GOT3 (cell line): ENCODE results near the gene PFDN6.
"Not testable (repeated sequence)": the region's sequence is repeated elsewhere in the genome, so short reads cannot be mapped to it uniquely, and the experiment has no call there.

Experiments
- DNase-seq: peaks from one replicate; lab custom pipeline; 2025; ENCODE audit warnings: mixed read lengths; lab: John Stamatoyannopoulos, UW

The PFDN6 gene

DNA sequence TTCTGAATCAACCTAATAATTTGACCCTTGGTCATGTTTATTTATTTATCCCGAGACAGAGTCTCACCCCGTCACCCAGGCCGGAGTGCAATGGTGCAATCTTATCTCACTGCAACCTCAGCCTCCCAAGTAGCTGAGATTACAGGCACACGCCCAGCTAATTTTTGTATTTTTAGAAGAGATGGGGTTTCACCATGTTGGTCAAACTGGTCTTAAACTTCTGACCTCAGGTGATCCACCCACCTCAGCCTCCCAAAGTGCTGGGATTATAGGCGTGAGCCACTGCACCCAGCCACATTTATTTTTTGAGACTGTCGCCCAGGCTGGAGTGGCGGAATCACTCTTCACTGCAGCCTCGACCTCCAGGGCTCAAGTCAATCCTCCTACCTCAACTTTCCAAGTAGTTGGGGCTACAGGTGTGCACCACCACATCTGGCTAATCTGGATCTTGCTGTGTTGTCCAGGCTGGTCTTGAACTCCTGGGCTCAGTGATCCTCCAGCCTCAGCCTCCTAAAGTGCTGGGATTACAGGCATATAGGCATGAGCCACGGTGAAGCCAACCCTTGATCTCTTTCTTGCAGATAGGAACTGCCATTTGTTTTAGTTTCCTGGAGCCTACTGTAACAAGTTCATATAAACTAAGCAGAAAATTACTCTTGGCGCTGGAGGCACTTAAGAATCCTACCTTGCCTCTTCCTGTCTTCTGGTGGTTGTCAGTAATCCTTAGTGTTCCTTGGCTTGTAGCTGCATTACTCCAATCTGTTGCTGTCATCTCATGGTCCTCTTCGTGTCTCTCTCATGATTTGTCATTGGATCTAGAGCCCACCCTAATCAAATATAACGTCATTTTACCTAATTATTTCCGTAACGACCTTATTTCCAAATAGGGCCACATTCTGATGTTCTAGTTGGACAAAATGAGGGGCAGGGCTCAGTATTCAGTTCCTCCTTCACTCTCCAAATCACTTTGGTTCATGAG, 15.2 kb upstream of the PFDN6 start:
- no peak for DNase-seq

DNA sequence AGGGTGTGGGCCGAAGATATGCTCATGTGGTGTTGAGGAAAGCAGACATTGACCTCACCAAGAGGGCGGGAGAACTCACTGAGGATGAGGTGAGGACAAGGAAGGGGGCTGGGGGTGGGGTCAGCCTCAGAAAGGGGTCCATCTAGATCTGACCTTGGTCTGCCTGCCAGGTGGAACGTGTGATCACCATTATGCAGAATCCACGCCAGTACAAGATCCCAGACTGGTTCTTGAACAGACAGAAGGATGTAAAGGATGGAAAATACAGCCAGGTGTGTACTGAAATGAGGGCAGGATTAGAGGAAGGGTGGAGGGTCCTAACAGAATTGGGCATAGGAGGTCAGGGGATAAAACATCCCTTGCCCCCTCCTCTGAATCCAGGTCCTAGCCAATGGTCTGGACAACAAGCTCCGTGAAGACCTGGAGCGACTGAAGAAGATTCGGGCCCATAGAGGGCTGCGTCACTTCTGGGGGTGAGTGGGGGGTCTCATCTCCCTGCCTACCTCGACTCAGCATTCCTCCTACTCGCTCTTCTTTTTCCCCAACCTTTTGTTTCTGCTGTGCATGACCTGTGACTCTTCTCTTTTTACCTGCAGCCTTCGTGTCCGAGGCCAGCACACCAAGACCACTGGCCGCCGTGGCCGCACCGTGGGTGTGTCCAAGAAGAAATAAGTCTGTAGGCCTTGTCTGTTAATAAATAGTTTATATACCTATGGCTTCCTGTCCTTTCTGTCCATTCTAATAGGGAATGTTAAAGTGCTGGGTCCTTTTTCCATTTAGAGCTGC, 13.4 kb upstream of the PFDN6 start:
- DNase-seq = not testable (repeated sequence)

DNA sequence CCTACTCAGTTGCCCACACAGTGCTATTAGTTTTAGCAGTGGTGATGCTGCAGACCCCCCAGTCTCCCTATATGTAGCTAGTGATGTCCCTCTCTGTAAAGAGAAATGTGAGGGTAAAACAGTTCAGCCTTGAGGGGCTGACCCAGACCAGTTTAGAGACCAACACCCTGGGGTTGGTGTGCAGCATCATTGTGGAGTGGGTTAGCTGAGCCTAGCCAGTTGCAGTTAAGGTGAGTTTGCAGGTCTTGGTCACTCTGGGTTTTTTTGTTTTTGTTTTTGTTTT, 12.9 kb upstream of the PFDN6 start:
- no peak for DNase-seq

DNA sequence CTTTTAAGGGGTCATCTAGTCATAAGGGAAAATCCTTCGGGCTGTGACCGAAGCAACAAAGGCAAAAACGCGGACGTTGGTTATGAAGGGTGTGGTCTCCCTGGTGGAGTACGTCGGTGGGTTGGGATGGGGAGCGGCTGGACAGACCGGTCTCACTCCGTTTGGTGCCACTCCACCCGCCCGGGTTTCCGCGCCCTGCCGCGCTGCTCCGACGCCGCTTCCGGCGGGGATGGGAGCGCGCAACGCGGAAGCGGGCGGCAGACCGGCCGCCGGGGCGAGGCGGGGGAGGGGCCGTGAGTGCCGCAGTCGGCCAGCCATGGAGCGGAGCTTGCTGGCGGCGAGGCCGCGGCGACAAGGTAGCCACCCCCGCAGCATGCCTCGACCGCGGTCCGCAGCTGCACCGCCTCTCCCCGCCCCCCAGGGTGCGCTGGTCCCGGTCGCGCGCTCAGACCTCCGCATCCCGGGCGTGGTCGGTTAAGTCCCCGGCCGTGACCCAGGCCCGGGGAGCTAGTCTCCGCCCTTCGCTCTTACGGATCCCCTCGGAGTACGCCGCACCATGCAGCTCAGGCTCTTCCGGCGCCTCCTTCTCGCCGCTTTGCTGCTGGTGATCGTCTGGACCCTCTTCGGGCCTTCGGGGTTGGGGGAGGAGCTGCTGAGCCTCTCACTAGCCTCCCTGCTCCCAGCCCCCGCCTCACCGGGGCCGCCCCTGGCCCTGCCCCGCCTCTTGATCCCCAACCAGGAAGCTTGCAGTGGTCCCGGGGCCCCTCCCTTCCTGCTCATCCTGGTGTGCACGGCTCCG, 12.3 kb upstream of the PFDN6 start, which contains the start of gene B3GALT4:
TSS of gene B3GALT4 (plus strand) at position 260 of the 799 bp plus-strand sequence. CDS start at position 557, 297 bp downstream.
- peak; percentile 26 for DNase-seq

DNA sequence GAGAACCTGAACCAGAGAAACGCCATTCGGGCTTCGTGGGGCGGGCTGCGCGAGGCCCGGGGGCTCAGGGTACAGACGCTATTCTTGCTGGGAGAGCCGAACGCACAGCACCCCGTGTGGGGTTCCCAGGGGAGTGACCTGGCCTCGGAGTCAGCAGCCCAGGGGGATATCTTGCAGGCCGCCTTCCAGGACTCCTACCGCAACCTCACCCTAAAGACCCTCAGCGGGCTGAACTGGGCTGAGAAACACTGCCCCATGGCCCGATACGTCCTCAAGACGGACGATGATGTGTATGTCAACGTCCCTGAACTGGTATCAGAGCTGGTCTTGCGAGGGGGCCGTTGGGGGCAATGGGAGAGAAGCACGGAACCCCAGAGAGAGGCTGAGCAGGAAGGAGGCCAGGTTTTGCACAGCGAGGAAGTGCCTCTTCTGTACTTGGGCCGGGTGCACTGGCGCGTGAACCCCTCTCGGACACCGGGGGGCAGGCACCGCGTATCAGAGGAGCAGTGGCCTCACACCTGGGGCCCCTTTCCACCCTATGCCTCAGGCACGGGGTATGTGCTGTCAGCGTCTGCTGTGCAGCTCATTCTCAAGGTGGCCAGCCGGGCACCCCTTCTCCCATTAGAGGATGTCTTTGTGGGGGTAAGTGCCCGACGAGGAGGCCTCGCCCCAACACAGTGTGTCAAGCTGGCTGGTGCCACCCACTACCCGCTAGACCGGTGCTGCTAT, 11.6 kb upstream of the PFDN6 start:
- no peak for DNase-seq

DNA sequence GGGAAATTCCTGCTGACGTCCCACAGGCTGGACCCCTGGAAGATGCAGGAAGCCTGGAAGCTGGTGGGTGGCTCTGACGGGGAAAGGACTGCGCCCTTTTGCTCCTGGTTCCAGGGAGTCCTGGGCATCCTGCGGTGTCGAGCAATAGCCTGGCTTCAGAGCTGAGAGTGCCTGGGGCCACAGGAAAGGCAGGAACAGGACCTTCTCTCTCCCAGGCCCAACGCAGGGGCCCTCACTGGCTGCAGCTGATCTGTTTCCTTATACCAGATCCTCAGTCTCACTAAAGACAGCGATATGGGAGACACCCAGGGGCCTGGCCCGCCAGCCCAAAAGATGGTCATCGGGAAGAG, 11.0 kb upstream of the PFDN6 start:
- no peak for DNase-seq

DNA sequence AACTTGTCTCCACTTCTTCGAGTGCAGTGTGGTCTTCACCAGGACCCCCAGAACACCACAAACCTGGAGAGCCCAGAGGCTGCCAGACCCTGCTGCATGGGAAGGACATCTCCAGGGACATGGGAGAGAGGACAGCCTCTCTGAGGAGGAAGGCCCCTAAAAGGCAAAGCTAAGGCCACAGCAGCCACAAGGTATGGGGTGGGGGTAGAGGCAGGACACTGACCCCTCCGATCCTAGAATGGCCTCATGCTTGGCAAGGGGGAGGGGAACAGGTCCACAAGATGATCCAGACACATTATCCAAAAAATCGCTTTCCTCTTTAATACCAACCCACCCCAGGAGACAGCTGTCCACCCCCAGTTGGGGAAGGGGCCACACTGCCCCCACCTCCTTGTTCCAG, 10.6 kb upstream of the PFDN6 start:
- DNase-seq = no peak

DNA sequence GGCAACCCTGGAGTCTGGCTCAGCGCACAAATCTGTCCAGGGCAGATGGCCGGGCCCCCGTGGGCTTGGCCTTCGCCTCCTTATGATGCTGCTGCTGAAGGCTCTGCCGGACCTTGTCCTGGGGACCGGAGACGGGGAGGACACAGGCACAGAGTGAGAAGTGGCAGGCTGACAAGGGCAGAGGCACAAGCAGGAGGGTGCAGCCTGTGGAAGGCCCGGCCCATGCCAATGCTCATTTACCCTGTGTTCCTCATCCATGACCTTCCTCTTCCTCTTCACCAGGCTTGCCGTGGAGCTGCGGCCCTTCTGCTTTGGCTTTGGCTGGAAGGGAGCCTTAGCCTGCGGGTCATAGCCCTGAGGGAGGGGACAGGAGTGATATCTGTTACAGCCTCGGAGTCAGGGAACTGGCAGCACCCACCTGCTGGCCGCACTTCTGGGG, 10.1 kb upstream of the PFDN6 start:
- DNase-seq = no peak

DNA sequence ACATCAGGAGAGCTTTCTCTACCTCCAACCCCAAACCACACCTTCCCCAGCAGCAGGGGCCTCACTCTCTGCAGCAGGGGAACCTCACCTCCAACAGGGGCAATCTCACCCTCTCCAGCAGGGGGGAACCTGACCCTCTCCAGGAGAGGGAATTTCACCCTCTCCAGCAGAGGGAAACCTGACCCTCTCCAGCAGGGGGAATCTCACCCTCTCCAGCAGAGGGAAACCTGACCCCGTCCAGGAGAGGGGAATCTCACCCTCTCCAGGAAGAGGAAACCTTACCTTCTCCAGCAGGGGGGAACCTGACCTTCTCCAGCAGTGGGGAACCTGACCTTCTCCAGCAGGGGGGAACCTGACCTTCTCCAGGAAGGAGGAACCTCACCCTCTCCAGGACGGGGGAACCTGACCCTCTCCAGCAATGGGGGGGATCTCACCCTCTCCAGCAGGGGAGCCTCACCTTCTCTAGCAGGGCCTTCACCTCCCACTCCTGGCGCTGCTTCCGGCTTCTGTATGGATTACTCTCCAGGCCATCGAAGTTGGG, 9.4 kb upstream of the PFDN6 start:
- DNase-seq = no peak

DNA sequence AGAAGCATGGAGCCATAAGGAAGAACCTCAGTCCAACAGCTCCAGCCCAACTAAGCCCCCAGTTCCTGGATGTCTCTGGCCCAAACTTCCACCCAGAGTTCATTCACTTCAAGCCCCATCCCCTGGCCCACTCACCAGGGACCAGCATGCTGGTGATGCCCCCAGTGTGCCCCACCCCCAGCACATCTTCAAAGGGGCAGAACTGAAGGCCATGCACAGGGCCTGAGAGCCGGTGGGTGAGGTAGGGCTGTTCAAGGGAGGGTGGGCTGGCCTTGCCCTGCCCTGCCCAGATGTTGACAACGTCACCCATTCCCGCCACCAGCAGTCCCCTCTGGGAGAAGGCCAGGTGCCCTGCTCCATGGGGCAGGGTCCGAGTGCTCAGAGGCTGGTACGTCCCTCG, 8.9 kb upstream of the PFDN6 start:
- DNase-seq = no peak

DNA sequence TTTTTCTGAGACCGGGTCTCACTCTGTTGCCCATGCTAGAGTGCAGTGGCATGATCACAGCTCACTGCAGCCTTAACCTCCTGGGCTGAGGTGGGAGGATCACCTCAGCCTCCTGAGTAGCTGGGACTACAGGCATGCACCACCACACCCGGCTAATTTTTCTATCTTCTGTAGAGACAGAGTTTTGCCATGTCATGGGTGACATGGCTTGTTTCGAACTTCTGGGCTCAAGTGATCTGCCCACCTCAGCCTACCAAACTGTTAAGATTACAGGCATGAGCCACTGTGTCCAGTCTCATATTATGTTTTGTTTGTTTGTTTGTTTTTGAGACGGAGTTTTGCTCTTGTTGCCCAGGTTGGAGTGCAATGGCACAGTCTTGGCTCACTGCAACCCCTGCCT, 4.2 kb upstream of the PFDN6 start:
- not testable (repeated sequence) for DNase-seq

DNA sequence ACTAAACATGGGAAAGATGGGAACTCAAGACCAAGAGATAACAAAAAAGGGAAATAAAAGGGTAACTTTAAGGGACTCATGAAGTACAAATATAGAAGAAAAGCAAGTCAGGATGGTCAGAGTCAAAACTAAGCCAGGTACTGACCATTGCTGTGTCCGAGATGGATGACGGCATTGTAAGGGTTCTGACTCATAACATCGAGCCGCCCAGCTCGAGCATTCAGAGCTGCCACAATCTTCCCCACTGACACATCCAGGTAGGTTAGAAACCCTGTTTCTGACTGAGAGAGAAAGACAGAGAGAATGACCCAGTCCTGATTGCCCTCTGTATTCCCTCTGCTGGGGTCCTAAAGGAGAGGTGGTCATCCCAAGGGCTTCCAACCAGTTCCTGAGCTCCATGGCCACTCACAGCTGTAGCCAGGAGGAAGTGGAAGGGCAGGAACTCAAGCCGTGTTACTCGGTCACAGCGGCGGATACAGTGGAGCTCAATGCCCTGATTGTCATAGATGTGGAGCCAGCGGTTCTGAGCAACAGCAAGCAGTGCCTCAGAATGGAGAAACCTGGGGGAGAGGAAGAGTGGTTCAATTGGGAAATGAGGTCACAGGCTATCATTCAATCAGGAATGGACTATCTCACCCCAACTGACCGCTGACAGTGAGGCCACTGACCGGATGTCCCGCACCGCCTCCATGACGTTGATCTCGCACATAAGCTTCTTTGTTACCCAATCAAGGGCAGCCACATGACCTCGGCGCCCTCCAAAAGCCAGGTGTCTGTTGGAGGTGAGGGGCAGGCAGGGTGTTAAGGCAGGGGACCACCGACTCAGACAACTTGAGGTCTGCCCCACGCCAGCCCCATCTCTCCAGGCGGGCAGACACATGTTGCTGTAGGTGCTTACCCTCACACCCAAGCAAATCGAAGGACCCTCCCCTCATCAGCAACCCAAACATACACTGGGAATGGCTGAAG, 2.2 kb upstream of the PFDN6 start:
- DNase-seq = no peak

DNA sequence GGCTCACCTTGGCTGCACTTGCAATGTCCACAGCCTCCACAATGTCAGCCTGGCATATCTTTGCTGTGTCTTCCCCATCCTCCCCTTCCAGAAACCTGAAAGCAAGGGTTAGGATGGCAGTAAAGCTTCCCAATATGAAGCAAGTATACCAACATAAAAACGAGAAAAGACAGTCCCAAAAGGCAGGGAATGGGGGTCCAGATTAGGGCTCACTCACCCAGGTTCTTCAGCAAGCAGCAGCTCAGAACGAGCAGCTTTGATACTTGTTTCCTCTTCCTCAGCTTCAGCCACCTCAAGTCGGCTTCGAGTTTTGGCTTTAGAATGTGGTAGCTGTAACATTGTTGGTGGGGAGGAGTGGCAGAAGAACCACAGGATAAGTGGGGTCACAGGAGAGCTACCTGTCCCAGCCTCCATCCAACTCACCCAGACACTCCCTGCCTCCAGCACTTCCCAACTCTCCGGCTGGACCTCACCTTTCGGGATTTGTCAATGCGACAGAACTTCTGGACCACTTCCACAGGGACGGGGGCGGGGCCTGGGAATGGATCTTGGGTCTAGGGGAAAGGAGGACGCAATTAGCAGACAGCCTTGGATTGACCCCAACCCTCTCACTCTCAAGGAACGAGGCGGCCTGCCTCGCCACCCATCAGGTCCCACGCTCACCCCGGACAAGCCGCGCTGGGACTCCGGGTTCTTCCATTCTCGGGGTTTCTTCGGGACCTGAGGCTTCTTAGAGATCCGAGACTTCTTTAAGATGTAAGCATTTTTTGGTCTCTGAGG, 1.1 kb upstream of the PFDN6 start:
- DNase-seq = no peak

DNA sequence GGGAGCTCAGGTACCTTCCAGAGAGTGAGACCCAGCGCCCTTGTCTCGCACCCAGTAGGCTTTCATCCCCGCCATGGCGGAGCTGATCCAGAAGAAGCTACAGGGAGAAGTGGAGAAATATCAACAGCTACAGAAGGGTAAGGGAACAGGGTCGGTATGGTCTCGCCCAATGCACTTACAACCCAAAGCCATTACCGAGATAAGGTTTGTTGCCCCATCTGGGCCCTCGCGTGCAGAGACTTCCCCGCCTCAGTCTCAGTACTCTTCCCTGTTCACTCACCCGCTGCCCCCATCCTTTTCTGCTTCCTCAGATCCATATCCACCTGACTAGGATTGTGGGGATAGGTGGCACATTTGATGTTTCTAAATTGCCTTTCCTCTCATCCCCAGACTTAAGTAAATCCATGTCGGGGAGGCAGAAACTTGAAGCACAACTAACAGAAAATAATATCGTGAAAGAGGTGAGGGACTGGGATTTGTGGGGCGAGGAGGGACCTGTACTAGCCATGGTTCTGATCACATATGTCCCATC, 449 bp downstream of the PFDN6 start:
- no peak for DNase-seq

DNA sequence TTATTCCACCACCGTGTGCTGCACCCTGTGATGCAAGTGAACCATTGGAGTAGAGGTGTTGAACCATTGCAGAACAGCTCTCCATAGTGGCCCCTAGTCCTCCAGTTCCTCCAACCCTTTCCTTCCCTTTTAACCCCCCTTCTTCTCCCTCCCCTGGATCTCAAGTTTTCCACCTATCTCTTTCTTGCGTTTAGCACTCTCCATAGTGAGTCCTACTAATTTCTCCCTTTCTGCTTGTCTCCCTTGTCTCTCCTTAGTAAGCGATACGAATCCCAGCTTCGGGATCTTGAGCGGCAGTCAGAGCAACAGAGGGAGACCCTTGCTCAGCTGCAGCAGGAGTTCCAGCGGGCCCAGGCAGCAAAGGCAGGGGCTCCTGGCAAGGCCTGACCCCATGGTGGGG, 1.1 kb downstream of the PFDN6 start:
- no peak for DNase-seq

DNA sequence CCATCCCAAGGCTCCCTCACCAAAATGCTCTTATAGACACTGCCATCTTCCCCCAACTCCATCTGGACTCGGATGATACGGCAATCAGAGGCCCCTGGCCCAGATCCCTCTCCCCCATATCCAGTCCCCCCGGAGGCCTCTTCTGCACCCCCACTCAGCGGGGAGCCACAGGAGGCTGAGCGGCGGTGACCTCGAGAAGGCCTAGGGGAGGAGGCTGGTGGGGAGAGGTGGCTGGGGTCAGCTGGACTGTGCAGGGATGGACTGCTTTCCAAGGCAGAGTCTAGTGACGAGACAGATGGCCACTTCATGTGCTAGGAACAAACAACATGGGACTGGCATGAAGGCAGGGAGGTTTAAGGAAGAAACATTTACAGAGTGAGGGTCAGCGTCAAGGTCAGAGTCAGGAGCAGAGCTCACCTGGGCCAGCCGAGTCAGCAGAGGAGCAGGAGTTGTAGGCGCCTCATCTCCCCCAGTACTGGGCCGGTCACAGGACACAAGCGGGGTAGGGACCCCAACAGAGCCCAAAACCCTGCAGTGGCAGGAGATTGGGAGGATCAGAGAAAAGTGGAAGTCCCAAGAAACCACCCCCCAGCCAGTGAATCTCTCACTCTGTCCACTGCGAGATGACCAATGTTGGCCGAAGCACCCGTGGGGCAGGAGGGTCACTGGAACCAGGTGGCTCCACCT, 3.7 kb downstream of the PFDN6 start:
- no peak for DNase-seq

DNA sequence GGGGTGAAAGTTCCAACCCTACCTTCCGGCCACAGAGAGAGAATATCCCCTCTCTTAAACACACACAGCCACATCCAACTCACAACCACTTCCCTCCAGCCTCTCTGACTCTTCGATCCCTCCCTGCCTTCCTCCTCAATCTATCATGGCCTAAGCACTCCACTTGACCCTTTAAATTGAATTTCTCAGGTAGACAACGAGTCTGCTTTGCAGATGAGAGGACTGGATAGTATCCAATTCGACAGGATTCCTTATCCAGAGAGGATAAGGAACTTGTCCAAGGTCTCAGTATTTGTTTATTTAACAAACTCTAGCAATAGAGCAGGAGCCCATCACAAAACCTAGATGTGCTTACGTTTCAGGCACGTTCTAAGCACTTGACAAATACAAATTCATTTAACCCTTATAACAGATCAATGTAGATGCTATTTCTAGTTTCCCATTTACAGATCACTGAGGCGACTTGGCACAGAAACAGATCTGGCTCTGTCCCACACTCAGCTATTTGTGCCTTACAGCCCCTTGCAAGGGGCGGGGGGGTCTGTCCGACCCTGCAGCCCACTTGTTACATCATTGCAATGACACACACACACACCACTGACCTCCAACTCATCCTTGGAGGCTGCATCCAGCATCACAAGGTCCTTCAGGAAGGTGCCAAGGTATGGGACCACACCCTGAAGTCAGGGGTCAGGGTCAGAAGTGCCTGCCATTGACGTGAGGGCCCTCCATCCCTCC, 4.9 kb downstream of the PFDN6 start:
- DNase-seq = no peak
